GM12878 (cell line): ENCODE results near the gene SEMA7A. TPM values are rescaled to one million over a fixed set of nuclear protein-coding genes. Genes with fewer than 3 reads are reported as not detected.
A peak's percentile ranks its signal among the peaks of the same experiment; 100 is the strongest.

ENCODE experiments used
- CHD2 ChIP-seq: IDR thresholded peaks from 2 replicates; pipeline ENCODE4 v1.6.1; 2011; ENCODE audit warnings: low read depth, low read length, improper control_type of control experiment, borderline replicate concordance
- CHD4 ChIP-seq: fragments of 200-600 bp; sonication (generic); IDR thresholded peaks from 2 replicates; pipeline ENCODE4 v1.6.1; 2016; ENCODE audit warnings: mild to moderate bottlenecking
- CREB1 ChIP-seq: IDR thresholded peaks from 2 replicates; pipeline ENCODE4 v1.6.1; 2012; ENCODE audit warnings: low read depth, mild to moderate bottlenecking, inconsistent platforms
- IKZF2 ChIP-seq, 2 experiments: fragments of 450-650 bp; IDR thresholded peaks; 2 replicates each; pipeline ENCODE4 v1.6.1; 2017; ENCODE audit warnings: mild to moderate bottlenecking in 2 of 2, moderate library complexity in 2 of 2
- JUNB ChIP-seq: IDR thresholded peaks from 2 replicates; pipeline ENCODE4 v1.6.1; 2016; ENCODE audit warnings: antibody characterized with exemption, mild to moderate bottlenecking
- NKRF ChIP-seq: fragments of 450-650 bp; conservative IDR thresholded peaks from 2 replicates; pipeline ENCODE4 v1.6.1; 2017; ENCODE audit warnings: mild to moderate bottlenecking, moderate library complexity
- PBX3 ChIP-seq: IDR thresholded peaks from 2 replicates; pipeline ENCODE4 v1.6.1; 2011; ENCODE audit warnings: mild to moderate bottlenecking, low read depth, low read length, moderate library complexity; ENCODE audit not compliant: insufficient replicate concordance
- ZNF384 ChIP-seq: IDR thresholded peaks from 2 replicates; pipeline ENCODE4 v1.6.1; 2012; ENCODE audit warnings: low read depth, mild to moderate bottlenecking, low read length, improper control_type of control experiment, borderline replicate concordance
- polyA plus RNA-seq, 11 experiments: library from polyadenylated mRNA; depleted of rRNA in 4 of 11; unstranded in 6 of 11; stranded (reverse) in 5 of 11; fragments of >200 nt; fragmentation: Nextera tagmentation in 4 of 11; fragmentation: Illumina TruSeq in 1 of 11; extraction: Ambion mirVana in 4 of 11; extraction: Trizol in 1 of 11; gene quantifications; 1 replicate in 1 of 11; 2 replicates in 10 of 11; pipeline versions ENCODE4 v1.2.1 to v1.2.3, GENCODE V29; 2011 to 2016; ENCODE audit warnings: inconsistent platforms in 2 of 11, missing spikeins in 2 of 11, low read depth in 1 of 11
- total RNA-seq, 4 experiments: library from RNA; depleted of rRNA in 3 of 4; stranded (reverse); fragments of >200 nt in 3 of 4; fragmentation: Illumina TruSeq in 1 of 4; extraction: Trizol in 1 of 4; gene quantifications; 2 replicates each; pipeline versions ENCODE4 v1.2.1 to v1.2.3, GENCODE V29; 2013 to 2021
- TF ChIP-seq, protein P1 (sequence below): fragments of 450-650 bp; IDR thresholded peaks from 2 replicates; pipeline ENCODE4 v1.6.1; 2016; ENCODE audit warnings: mild to moderate bottlenecking

SEMA7A gene
- total and polyA plus RNA-seq, 10 of the 15 experiments (the other 5 are each of a cell fraction or from before 2014, with no cell fraction given) = 0.08 to 112 (median 53.5) TPM

- 0 out of 2 replicates have a peak, but pooled peaks have one; percentile 8 for TF ChIP-seq CHD2
- TF ChIP-seq JUNB = no peak
- TF ChIP-seq, protein P1, sequence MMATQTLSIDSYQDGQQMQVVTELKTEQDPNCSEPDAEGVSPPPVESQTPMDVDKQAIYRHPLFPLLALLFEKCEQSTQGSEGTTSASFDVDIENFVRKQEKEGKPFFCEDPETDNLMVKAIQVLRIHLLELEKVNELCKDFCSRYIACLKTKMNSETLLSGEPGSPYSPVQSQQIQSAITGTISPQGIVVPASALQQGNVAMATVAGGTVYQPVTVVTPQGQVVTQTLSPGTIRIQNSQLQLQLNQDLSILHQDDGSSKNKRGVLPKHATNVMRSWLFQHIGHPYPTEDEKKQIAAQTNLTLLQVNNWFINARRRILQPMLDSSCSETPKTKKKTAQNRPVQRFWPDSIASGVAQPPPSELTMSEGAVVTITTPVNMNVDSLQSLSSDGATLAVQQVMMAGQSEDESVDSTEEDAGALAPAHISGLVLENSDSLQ = peak; percentile 46; the same call in 1 of the 2 replicates
- TF ChIP-seq NKRF = peak; percentile 37; the same call in 1 of the 2 replicates
- no peak for TF ChIP-seq ZNF384
- no peak for TF ChIP-seq CREB1
- peak; percentile 66 for TF ChIP-seq PBX3
- TF ChIP-seq IKZF2 (IDR thresholded peaks at IDR 0.05) = no peak
- TF ChIP-seq CHD4 = no peak
- TF ChIP-seq, all 136 proteins: peak for 7
Observed at GRCh38 chr15:74431645-74432044, 2.1 kb downstream of the SEMA7A start (continued).
